WTC11 (cell line): ENCODE measurements around the gene GRAP.
"Not testable (repeated sequence)": the region's sequence is repeated elsewhere in the genome, so short reads cannot be mapped to it uniquely, and the experiment has no call there.

Source experiments
- ELF4 ChIP-seq: sonication (generic); formaldehyde crosslinking; IDR thresholded peaks from 2 replicates; pipeline ENCODE4 v1.8.1; 2022; ENCODE audit warnings: low read depth, mild to moderate bottlenecking, moderate library complexity, missing genetic modification reagents
- FOXJ3 ChIP-seq: sonication (generic); formaldehyde crosslinking; IDR thresholded peaks from 2 replicates; pipeline ENCODE4 v1.9.0; 2021; ENCODE audit warnings: missing genetic modification reagents, mild to moderate bottlenecking, borderline replicate concordance
- SMAD3 ChIP-seq: sonication (generic); formaldehyde crosslinking; IDR thresholded peaks from 2 replicates; pipeline ENCODE4 v1.8.0; 2022; ENCODE audit warnings: missing genetic modification reagents, mild to moderate bottlenecking, borderline replicate concordance
- TF ChIP-seq, protein P1 (sequence below): fragments of 200-600 bp; IDR thresholded peaks from 2 replicates; pipeline ENCODE4 v1.8.0; 2022; ENCODE audit warnings: antibody characterized with exemption

- TF ChIP-seq SMAD3 (CRISPR knock-in tag); ELF4; FOXJ3: not testable (repeated sequence)
- TF ChIP-seq, protein P1, sequence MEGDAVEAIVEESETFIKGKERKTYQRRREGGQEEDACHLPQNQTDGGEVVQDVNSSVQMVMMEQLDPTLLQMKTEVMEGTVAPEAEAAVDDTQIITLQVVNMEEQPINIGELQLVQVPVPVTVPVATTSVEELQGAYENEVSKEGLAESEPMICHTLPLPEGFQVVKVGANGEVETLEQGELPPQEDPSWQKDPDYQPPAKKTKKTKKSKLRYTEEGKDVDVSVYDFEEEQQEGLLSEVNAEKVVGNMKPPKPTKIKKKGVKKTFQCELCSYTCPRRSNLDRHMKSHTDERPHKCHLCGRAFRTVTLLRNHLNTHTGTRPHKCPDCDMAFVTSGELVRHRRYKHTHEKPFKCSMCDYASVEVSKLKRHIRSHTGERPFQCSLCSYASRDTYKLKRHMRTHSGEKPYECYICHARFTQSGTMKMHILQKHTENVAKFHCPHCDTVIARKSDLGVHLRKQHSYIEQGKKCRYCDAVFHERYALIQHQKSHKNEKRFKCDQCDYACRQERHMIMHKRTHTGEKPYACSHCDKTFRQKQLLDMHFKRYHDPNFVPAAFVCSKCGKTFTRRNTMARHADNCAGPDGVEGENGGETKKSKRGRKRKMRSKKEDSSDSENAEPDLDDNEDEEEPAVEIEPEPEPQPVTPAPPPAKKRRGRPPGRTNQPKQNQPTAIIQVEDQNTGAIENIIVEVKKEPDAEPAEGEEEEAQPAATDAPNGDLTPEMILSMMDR = not testable (repeated sequence)
Measured at GRCh38 chr17:19040350-19040749, 6.4 kb downstream of the GRAP start.
